Lower leg skin (tissue), 4 donors: ENCODE measurements around the gene FAM210A. TPM values are rescaled to one million over a fixed set of nuclear protein-coding genes. Genes with fewer than 3 reads are reported as not detected.

Experiments
- DNase-seq, 2 donors: peaks; one replicate each; pipeline ENCODE4 v3.0.0-alpha.2; 2019; ENCODE audit warnings: low spot score in 2 of 2
- H3K4me3 ChIP-seq: fragments of 200-600 bp; sonication (generic); 2 replicates; pipeline ENCODE4 v1.5.1; 2017; ENCODE audit warnings: mild to moderate bottlenecking, low read depth; ENCODE audit not compliant: poor library complexity, severe bottlenecking
- CTCF ChIP-seq, 3 donors: fragments of 450-650 bp; IDR thresholded peaks; one replicate each; pipeline ENCODE4 v1.5.1; 2016; ENCODE audit warnings: antibody characterized with exemption in 3 of 3, mild to moderate bottlenecking in 3 of 3, moderate library complexity in 2 of 3
- POLR2A ChIP-seq, 2 donors: fragments of 450-650 bp; IDR thresholded peaks; one replicate each; pipeline ENCODE4 v1.6.1; 2016 to 2017; ENCODE audit warnings: antibody characterized with exemption in 2 of 2, mild to moderate bottlenecking in 1 of 2, moderate library complexity in 1 of 2
- WGBS, 2 donors: methylation state at CpG; one replicate each; pipeline ENCODE4 v1.1.5; 2018; 5-methylcytosine and 5-hydroxymethylcytosine counted together
- intact Hi-C: fragments of 100-400 bp; cut with DNase I; formaldehyde crosslinking; loops from one replicate; pipeline ENCODE4 v1.15.0; 2023; ENCODE audit warnings: low total_unique reads
- total RNA-seq, 4 donors: library from RNA; depleted of rRNA; stranded (reverse); fragments of >200 nt; gene quantifications; one replicate each; pipeline ENCODE4 v1.1.0, GENCODE V29; 2016

FAM210A gene
- total RNA-seq, 4 donors from 2014 or later, result 4.9 to 9.7 (median 6.3) TPM

- intact Hi-C loops, result no loop called here
- TF ChIP-seq POLR2A (IDR thresholded peaks at IDR 0.05) (no peak), CTCF (IDR thresholded peaks at IDR 0.05) (no peak)
- no peak for DNase-seq
- H3K4me3 ChIP-seq, result no peak overlapping the region
- 76 to 83% methylated on average over 8 of the region's 8 CpGs for WGBS, 2 donors
These were observed 65.1 kb downstream of the FAM210A start for GRCh38 chr18:13661051-13661778.

GRCh38 chr18:13660510-13660909 lies 65.8 kb downstream of the FAM210A start:
- no peak for DNase-seq
- H3K4me3 ChIP-seq, result no peak overlapping the region
- intact Hi-C loops, result no loop called here
- TF ChIP-seq CTCF (IDR thresholded peaks at IDR 0.05) (no peak), POLR2A (IDR thresholded peaks at IDR 0.05) (no peak)
- WGBS, 2 donors, result 40 to 53% methylated on average over 5 of the region's 5 CpGs

- 83 to 89% methylated on average over 8 of the region's 8 CpGs for WGBS, 2 donors
- DNase-seq, result no peak
- intact Hi-C loops, result no loop called here
- no peak for TF ChIP-seq POLR2A (IDR thresholded peaks at IDR 0.05)
- H3K4me3 ChIP-seq, result no peak overlapping the region
These were observed 67.7 kb downstream of the FAM210A start for GRCh38 chr18:13658436-13659204.

GRCh38 chr18:13657974-13658373 lies 68.4 kb downstream of the FAM210A start:
- intact Hi-C loops, result no loop called here
- DNase-seq, result no peak
- 66 to 75% methylated on average over 7 of the region's 7 CpGs for WGBS, 2 donors
- H3K4me3 ChIP-seq, result no peak overlapping the region
- TF ChIP-seq CTCF (IDR thresholded peaks at IDR 0.05) (no peak), POLR2A (IDR thresholded peaks at IDR 0.05) (no peak)

- no peak overlapping the region for H3K4me3 ChIP-seq
- intact Hi-C loops, result no loop called here
- WGBS, 2 donors, result 45 to 49% methylated on average over 13 of the region's 13 CpGs
- DNase-seq, result peak in 1 of 2 donors; percentile 80
- TF ChIP-seq CTCF (IDR thresholded peaks at IDR 0.05) (no peak), POLR2A (IDR thresholded peaks at IDR 0.05) (no peak)
These were observed 72.5 kb downstream of the FAM210A start for GRCh38 chr18:13653746-13654433.
